Suppressor macrophage (primary cell): ENCODE data around the gene COL5A1.
A peak's percentile ranks its signal among the peaks of the same experiment; 100 is the strongest.
"Not testable (repeated sequence)": the region's sequence is repeated elsewhere in the genome, so short reads cannot be mapped to it uniquely, and the experiment has no call there.

Source experiments
- DNase-seq, 4 experiments: peaks; one replicate each; pipeline ENCODE4 v3.0.0-alpha.2; 2020 to 2022

COL5A1 gene

DNA sequence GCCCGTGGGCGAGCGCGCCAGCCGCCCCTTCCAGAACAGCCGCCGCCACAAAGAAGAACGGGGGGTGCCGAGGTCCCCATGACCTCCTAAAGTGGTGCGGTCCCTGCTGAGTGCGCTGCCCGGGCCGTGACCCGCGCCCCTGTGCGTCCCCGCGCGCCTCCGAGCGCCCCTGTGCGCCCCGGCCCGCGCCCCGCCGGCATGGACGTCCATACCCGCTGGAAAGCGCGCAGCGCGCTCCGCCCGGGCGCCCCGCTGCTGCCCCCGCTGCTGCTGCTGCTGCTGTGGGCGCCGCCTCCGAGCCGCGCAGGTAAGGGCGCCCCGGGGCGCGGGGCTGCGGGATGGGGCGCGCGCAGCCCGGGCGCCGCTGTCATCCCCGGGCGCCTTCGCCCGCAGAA, 384 bp downstream of the COL5A1 start:
- no peak for DNase-seq

DNA sequence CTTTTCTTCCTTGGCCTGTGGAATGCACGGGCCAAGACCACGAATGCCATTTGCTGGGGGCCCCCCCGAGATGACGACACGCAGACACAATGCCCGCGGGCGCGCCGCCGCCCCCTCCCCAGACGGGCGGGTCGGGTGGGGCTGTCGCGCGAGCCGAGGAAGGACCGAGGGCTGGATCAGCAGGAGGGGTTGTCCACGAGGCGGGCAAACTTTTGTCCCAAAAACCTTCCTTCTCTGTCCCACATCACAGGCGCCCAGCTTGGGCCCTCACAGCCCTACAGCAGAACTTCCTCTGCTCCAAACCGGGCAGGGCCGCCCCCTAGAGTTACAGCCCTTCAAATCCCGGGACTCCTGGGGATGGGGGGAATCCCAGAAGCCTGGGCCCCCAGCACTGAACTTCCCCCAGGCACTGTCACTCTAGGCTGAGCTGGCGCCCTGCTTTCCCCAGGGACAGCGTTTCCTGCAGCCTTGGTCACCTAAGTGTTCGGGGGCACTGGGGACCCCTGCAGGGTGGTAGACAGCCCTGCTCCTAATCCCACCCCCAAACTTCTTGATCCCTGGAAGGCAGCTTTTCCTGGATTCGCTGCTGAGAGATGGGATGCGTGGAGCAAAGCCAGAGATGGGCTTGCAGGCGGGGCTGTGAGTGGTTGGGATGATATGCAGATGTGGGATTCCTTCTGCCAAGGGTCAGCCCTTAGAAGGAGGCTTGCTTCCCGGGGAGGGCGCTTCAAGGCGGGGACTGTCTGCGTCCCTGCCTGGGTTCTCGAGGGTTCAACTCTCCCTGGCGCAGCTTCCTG, 980 bp downstream of the COL5A1 start:
- peak in 1 of 4 experiments; percentile 10 for DNase-seq

DNA sequence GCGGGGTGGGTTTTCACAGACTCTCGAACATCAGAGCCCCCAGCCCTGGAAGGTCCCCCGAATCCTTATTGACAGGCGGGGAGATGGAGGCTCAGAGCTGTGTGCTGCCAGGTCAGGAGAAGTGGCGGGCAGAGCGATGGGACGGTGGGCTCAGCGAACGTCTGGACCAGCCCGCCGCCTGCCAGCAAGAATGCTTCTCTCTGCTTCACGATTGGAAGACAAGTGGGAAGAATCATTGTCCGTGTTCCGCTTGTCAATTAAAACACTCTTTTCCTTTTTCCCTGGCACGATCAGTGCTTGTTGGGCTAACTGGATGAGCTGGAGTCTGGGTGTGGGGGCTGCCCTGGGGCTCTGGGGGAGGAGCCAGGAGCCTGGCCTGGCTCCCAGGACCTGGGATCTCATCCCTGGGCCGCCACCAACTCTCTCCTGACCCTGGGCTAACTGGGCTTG, 1.6 kb downstream of the COL5A1 start:
- DNase-seq, result no peak

GRCh38 chr9:134644401-134644724, 2.8 kb downstream of the COL5A1 start:
- DNase-seq, result not testable (repeated sequence)

DNA sequence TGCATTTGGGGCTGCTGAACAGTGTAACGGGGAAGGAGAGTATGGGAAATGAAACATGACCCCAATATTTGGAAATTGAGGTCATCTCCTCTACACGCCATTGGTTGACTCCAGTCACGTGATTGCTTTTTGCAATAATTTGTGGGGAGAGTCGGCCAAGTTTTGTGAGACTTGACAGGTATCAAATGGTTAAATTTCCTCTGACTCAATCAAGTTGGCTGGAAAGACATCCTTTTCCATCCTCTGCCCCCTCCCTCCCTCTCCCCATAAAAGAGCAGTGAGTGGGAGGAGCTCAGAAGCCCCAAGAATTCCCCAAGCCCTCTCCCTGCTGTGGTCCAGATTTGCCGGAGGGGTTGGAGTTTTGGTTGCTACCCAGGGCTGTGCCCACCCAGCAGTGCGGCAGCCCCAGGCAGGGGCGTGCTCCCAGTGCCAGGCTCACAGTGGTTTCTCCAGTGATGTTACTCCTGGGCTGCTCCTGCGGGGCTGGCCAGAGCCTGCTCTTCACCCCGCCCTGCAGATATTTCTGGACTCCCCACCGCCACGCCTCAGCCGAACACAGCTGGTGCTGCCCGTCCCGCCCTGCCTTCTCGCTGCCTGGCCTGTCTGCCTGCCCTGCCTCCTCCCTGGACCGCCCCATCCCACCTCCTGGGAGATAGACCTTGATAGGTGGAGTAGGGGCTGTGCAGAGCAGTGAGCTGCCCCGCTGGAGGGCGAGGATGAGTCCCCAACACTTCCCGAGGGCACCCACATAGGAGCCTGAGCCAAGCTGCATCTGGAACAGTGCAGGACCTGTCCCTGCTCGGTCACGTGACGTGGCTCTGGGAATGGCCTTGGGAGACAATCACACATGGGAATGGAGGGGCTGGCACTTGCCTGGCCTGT, 3.4 kb downstream of the COL5A1 start:
- no peak for DNase-seq

GRCh38 chr9:134645607-134646365, 4.2 kb downstream of the COL5A1 start:
- no peak for DNase-seq

DNA sequence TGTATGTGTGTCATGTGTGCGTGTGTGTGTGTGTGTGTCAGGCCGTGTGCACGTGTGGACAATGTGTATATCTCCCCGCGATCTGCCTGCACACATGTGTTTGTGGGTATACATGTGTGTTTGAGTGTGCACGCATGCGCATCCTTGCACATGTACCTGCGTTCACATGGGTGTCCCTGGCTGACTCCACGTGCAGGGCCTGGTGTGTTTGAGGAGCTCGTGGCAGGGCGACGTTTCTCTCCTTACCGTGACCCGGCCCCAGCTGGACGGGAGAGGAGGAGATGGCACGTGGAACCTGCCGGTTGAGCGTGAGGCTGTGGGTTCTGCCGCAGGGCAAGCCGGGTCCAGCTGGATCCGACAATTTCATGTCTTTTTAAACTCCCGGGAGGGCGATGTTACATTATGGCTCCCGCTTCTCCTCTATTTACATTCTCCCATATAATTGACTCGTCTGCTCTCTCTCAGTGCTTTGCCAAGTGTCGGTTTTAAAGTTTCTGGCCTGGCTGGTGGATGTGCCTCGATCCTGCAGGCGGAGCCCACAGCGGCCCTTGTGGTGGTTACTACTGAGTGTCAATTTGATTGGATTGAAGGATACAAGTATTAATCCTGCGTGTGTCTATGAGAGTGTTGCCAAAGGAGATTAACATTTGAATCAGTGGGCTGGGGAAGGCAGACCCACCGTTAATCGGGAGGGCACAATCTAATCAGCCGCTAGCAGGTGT, 5.9 kb downstream of the COL5A1 start:
- no peak for DNase-seq

DNA sequence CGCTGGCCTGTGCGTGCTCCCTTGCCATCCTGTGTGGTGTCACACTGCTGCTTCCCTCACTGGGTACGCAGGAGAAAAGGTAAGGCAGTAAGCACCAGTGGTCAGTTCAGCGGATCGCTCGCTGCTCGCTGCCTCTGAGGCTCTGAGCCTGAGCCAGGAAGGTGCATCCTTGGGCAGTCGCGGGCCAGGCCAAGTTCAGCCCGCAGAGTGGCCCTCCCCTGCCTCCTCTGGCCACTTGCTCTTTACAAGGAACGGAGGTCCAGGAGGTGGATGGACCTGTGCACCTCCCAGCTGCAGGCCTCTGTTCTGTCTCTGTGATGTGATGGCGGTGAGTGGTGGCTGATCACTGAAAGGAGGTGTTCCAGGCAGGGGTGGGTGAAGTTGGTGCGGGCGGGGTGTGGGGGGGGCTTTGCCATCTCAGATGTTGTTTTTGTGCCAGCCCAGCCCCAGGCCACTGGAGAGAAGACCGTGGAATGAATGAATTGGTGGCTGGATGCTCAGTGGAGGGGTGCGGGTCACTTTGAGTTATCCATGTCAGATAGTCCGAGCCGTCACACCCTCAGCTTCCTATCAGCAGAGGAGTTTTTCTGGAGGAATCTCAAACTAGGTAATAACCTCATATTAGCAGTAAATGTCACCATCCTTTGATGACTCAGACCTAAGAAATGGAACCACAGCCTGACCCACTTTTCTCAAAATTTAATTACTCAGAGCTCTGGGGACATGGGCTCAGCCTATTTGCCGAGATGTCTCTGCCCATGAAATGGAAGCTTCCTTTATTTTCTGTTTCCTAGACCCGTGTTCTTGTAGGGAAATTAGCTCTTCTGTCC, 7.3 kb downstream of the COL5A1 start:
- DNase-seq, result no peak

GRCh38 chr9:134650431-134651190, 9.0 kb downstream of the COL5A1 start:
- no peak for DNase-seq

GRCh38 chr9:134651226-134651905, 9.8 kb downstream of the COL5A1 start:
- DNase-seq, result no peak

GRCh38 chr9:134652291-134653225, 11.0 kb downstream of the COL5A1 start:
- DNase-seq, result no peak

DNA sequence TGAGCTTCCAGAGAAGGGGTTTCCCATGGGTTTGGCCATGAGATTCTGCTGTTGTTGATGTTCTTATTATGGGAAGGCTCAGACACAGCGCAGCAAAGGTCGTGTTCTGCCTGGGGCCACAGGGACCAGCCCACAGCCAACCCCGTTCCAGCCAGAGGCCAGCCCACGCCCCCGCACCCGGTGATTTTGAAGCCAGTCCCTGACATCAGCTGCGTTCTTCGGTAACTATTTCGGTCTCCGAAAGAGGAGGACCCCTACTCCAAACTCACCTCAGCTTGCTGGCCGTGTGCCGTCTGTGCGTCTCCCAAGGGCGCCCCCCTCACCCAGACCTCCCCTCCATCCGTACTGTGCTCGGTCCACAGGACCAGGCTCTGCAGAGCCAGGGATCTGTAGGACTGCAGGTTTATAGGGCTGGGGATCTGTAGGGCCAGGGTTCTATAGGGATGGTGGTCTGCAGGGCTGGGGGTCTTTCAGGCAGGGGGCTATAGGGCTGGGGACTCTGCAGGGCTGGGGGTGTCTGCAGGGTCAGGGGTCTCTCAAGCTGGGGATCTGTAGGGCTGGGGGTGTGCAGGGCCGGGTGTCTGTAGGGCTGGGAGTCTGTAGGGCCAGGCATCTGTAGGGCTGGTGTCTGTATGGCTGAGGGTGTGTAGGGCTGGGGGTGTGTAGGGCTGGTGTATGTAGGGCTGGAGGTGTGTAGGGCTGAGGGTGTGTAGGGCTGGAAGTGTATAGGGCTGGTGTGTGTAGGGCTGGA, 11.8 kb downstream of the COL5A1 start:
- no peak for DNase-seq

- DNase-seq, result no peak
Measured at GRCh38 chr9:134655101-134655500, 13.5 kb downstream of the COL5A1 start.

DNA sequence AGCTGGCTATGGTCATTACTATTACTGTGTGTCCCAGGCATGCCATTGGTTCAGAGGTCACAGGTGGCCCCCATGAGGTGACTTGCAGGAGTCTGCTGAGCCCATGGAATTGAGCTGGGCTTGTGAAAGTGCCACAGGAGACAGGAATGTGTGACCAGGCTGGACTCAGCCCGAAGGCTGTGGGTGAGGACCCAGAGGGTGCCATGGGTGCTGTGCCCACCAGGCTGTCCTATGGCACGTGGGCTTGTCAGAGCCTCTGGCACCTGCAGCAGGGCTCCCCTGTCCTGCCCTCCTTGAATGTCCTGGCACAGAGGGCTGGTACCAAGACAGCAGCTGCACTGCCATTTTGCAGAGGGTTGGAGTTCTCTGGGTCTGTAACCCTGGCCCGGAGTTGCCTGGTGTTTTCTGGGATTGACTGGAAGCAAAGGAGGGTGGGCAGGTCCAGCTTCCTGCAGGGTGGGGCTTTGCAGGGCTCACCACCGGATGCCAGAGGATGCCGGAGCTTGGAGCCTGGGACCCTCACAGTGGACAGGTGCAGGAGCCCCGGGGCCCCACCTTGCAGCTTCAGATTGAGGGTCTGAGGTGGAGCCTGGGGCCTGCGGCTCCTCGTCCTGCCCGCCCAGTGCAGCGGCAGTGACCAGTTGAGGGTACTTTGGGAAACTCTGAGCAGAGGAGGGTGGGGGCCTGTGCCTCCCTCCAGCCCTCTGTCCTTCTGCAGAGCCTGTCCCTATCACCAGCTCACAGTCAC, 14.2 kb downstream of the COL5A1 start:
- no peak for DNase-seq

GRCh38 chr9:134656334-134657006, 14.9 kb downstream of the COL5A1 start:
- no peak for DNase-seq

- DNase-seq, result no peak
Measured at GRCh38 chr9:134657666-134658377, 16.2 kb downstream of the COL5A1 start.
